Posterior vena cava (tissue), 2 donors: ENCODE results near the gene ITGA2B. TPM values are rescaled to one million over a fixed set of nuclear protein-coding genes. Genes with fewer than 3 reads are reported as not detected.

Experiments
- DNase-seq: peaks from one replicate; pipeline ENCODE4 v3.0.0-alpha.2; 2020; ENCODE audit warnings: low spot score
- intact Hi-C, 2 donors: fragments of 100-400 bp; cut with DNase I; formaldehyde crosslinking; loops; one replicate each; pipeline versions ENCODE4 v1.14.1 to v1.14.2; 2022 to 2023
- total RNA-seq, 2 donors: library from RNA; stranded (reverse); fragmentation: NEBNext Ultra II Directional; extraction: Animal tissue kit (Norgen Biotek cat#: 25700); gene quantifications; one replicate each; pipeline ENCODE4 v1.2.1, GENCODE V29; 2021
- donor health status: DM: yes; HTN: yes; CAD: no.
- donor health status: DM: yes; HTN: yes; CAD: no.

Gene ITGA2B
- total RNA-seq, 2 donors from 2014 or later = 1.4 to 2.0 TPM

GRCh38 chr17:44322236-44322895, 67.1 kb downstream of the ITGA2B start:
- intact Hi-C loops = no loop called here
- no peak for DNase-seq

Other genes starting within 250 kb of the ITGA2B start
- 1 to 10 TPM in 1 of 2 donors, under 1 TPM in 1; 0.65 to 1.2 TPM for gene HROB, start 247.7 kb downstream of the ITGA2B start, total RNA-seq
- 1 to 10 TPM in 1 of 2 donors, under 1 TPM in 1; 0.19 to 1.5 TPM for gene ASB16, start 218.9 kb downstream of the ITGA2B start, total RNA-seq
- 10 to 100 TPM; 26.3 to 31.2 TPM for gene TMUB2, start 202.7 kb downstream of the ITGA2B start, total RNA-seq
- 10 to 100 TPM; 49.2 to 61.9 TPM for gene ATXN7L3, start 189.8 kb downstream of the ITGA2B start, total RNA-seq
- 10 to 100 TPM; 42.6 to 59.7 TPM for gene UBTF, start 170.0 kb downstream of the ITGA2B start, total RNA-seq
- gene SLC4A1, start 121.5 kb downstream of the ITGA2B start, total RNA-seq = 1 to 10 TPM; 1.5 to 4.2 TPM
- under 1 TPM in 1 of 2 donors, not detected in 1; 0.83 TPM for gene RUNDC3A, start 81.0 kb downstream of the ITGA2B start, total RNA-seq
- 10 to 100 TPM; 47.0 to 56.9 TPM for gene SLC25A39, start 64.8 kb downstream of the ITGA2B start, total RNA-seq
- gene GRN, start 44.3 kb downstream of the ITGA2B start, total RNA-seq = 100 to 1,000 TPM; 149 to 261 TPM
- gene FAM171A2, start 25.8 kb downstream of the ITGA2B start, total RNA-seq = under 1 TPM; 0.43 to 0.69 TPM
- gene GPATCH8, start 113.8 kb upstream of the ITGA2B start, total RNA-seq = 10 to 100 TPM; 28.5 to 36.4 TPM
- gene FZD2, start 167.8 kb upstream of the ITGA2B start, total RNA-seq = 10 to 100 TPM; 10.4 to 12.6 TPM